ENCODE measurements around the gene RBFA. TPM values are rescaled to one million over a fixed set of nuclear protein-coding genes. Genes with fewer than 3 reads are reported as not detected.
A peak's percentile ranks its signal among the peaks of the same experiment; 100 is the strongest.

The RBFA gene
- total RNA-seq, result 10 to 100 TPM; 35.2 to 42.3 (median 40.5) TPM

GRCh38 chr18:80034068-80034851 lies at the start of gene RBFA:
TSS of gene RBFA (plus strand) at chr18:80034434. CDS start at chr18:80034496, 62 bp downstream.
- H3K4me1 ChIP-seq, result peaks cover 3 to 6% of the 10 kb centered on the region in 2 donors
- intact Hi-C loops (cut with DNase I; ENCODE audit: low total_unique reads), result no loop called here
- TF ChIP-seq CTCF (IDR thresholded peaks at IDR 0.05) (peak; percentile 25 to 40 (median 33)), POLR2A (IDR thresholded peaks at IDR 0.05) (no peak), POLR2AphosphoS5 (IDR thresholded peaks at IDR 0.05) (peak; percentile 61 to 62 (median 61))
- peaks cover 8 to 9% of the 10 kb centered on the region in 2 donors for H3K9me3 ChIP-seq
- H3K4me3 ChIP-seq, result peak within 1 kb of the TSS; percentile 72 to 81 (median 80)
- H3K36me3 ChIP-seq, result peaks cover 7% of the 10 kb centered on the region
- peak; percentile 97 to 100 for DNase-seq (ENCODE audit: low spot score in 2 of 2)
- H3K27ac ChIP-seq, result peak within 1 kb of the TSS; percentile 85 to 90
- no peaks in the 10 kb centered on the region for H3K27me3 ChIP-seq

DNA sequence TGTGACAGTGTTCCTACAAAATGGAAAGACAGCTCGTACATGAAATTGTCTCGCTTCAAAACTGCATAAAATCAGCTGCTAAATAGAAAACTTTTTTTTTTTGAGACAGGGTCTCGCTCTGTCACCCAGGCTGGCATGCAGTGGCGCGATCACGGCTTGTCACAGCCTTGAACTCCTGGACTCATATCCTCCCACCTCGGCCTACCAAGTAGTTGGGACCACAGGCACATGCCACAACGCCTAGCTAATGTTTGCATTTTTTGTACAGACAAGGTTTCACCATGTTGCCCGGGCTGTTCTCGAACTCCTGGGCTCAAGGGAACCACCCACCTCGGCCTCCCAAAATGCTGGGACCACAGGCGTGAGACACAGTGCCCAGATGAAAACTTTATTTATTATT lies 49.1 kb upstream of the RBFA start:
- intact Hi-C loops (cut with DNase I; ENCODE audit: low total_unique reads), result no loop called here
- Histone ChIP-seq H3K27ac (no peak overlapping the region), H3K36me3 (no peaks in the 10 kb centered on the region), H3K27me3 (no peaks in the 10 kb centered on the region), H3K9me3 (no peaks in the 10 kb centered on the region), H3K4me3 (no peak overlapping the region), H3K4me1 (peaks cover 4 to 11% of the 10 kb centered on the region in 2 donors)
- no peak for DNase-seq (ENCODE audit: low spot score in 2 of 2)
- no peak for TF ChIP-seq CTCF (IDR thresholded peaks at IDR 0.05)
- no peak for TF ChIP-seq POLR2A (IDR thresholded peaks at IDR 0.05)
- TF ChIP-seq POLR2AphosphoS5 (IDR thresholded peaks at IDR 0.05), result no peak

DNA sequence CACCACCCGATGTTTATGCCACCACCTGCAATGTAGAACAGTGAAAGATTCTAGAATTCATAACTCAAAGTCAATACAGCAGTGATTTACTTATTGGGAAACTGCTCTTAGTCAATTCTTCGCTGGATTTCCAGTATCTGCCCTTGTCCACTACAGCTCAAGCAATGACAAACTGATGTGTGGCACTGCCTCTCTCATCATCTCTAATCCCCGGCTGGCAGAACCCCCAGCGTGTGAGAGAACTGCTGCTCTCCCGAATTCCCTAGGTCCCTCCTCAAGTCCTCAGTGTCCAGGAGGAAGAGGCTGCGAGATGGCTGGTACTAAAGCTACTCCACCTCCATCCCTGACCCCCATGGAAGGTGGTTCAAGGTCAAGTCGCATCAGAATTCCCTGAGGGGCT lies 47.5 kb upstream of the RBFA start:
- Histone ChIP-seq H3K4me1 (peaks cover 4 to 11% of the 10 kb centered on the region in 2 donors), H3K27me3 (no peaks in the 10 kb centered on the region), H3K27ac (peak overlapping the region in 1 of 2 donors; percentile 98), H3K4me3 (peak overlapping the region in 2 of 3 donors; percentile 90 to 91), H3K36me3 (no peaks in the 10 kb centered on the region), H3K9me3 (no peaks in the 10 kb centered on the region)
- DNase-seq (ENCODE audit: low spot score in 2 of 2), result no peak
- intact Hi-C loops (cut with DNase I; ENCODE audit: low total_unique reads), result no loop called here
- TF ChIP-seq POLR2AphosphoS5 (IDR thresholded peaks at IDR 0.05), result no peak
- no peak for TF ChIP-seq POLR2A (IDR thresholded peaks at IDR 0.05)
- no peak for TF ChIP-seq CTCF (IDR thresholded peaks at IDR 0.05)

GRCh38 chr18:79987566-79987965 lies 46.7 kb upstream of the RBFA start:
- Histone ChIP-seq H3K27me3 (no peaks in the 10 kb centered on the region), H3K36me3 (no peaks in the 10 kb centered on the region), H3K4me3 (peak overlapping the region; percentile 89 to 91 (median 90)), H3K27ac (peak overlapping the region in 1 of 2 donors; percentile 98), H3K9me3 (no peaks in the 10 kb centered on the region), H3K4me1 (peaks cover 4 to 11% of the 10 kb centered on the region in 2 donors)
- TF ChIP-seq POLR2AphosphoS5 (IDR thresholded peaks at IDR 0.05), result no peak
- TF ChIP-seq POLR2A (IDR thresholded peaks at IDR 0.05), result no peak
- no peak for TF ChIP-seq CTCF (IDR thresholded peaks at IDR 0.05)
- DNase-seq (ENCODE audit: low spot score in 2 of 2), result no peak
- intact Hi-C loops (cut with DNase I; ENCODE audit: low total_unique reads), result no loop called here

DNA sequence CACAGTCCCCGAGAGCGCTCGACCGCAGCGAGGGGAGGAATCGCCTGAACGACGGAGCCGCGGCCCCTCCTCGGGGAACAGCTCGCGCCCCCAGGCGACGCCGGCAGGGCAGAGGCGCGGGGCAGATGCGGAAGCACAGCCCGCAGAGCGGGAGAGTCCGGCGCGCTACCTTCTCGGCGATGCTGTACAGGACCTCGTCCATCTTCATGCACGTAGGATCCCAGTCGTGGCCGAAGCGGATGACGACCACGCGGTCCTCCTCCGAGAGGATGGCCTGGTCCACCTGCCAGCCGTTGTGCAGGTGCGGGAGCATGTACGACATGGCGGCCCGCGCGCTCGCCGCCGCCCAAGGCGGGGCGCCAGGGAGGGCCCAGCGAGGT lies 46.2 kb upstream of the RBFA start:
- H3K4me1 ChIP-seq, result peaks cover 4 to 11% of the 10 kb centered on the region in 2 donors
- intact Hi-C loops (cut with DNase I; ENCODE audit: low total_unique reads), result no loop called here
- H3K27ac ChIP-seq, result peak overlapping the region; percentile 94 to 98
- H3K9me3 ChIP-seq, result no peaks in the 10 kb centered on the region
- no peaks in the 10 kb centered on the region for H3K36me3 ChIP-seq
- DNase-seq (ENCODE audit: low spot score in 2 of 2), result peak in 1 of 2 donors; percentile 36
- H3K27me3 ChIP-seq, result no peaks in the 10 kb centered on the region
- TF ChIP-seq POLR2A (IDR thresholded peaks at IDR 0.05) (no peak), CTCF (IDR thresholded peaks at IDR 0.05) (no peak)
- H3K4me3 ChIP-seq, result peak overlapping the region; percentile 89 to 91 (median 90)
